Stromal cell of bone marrow (primary cell): ENCODE results near the gene PTPRD.

ENCODE experiments used
- DNase-seq: peaks from one replicate; pipeline ENCODE4 v3.0.0-alpha.2; 2012; ENCODE audit warnings: low read depth

The PTPRD gene

GRCh38 chr9:8388132-8388531 lies 2224.7 kb downstream of the PTPRD start:
- DNase-seq: no peak

- DNase-seq: peak; percentile 76
Observed at GRCh38 chr9:8384091-8384490, 2228.7 kb downstream of the PTPRD start.

GRCh38 chr9:8382777-8383527 lies 2229.8 kb downstream of the PTPRD start:
- DNase-seq: no peak

- DNase-seq: no peak
Observed at GRCh38 chr9:8382266-8382665, 2230.5 kb downstream of the PTPRD start.

- no peak for DNase-seq
Observed at GRCh38 chr9:8381601-8382000, 2231.2 kb downstream of the PTPRD start.

- DNase-seq: no peak
Observed at GRCh38 chr9:8374471-8374870, 2238.3 kb downstream of the PTPRD start.

- no peak for DNase-seq
Observed at GRCh38 chr9:8371686-8372085, 2241.1 kb downstream of the PTPRD start.

- DNase-seq: peak; percentile 66
Observed at GRCh38 chr9:8366161-8366926, 2246.5 kb downstream of the PTPRD start.

- no peak for DNase-seq
Observed at GRCh38 chr9:8365466-8366160, 2247.2 kb downstream of the PTPRD start.

- DNase-seq: peak; percentile 65
Observed at GRCh38 chr9:8365029-8365428, 2247.8 kb downstream of the PTPRD start.

GRCh38 chr9:8364026-8364752 lies 2248.6 kb downstream of the PTPRD start:
- DNase-seq: no peak

- DNase-seq: no peak
Observed at GRCh38 chr9:8362250-8362649, 2250.6 kb downstream of the PTPRD start.

GRCh38 chr9:8361364-8361763 lies 2251.4 kb downstream of the PTPRD start:
- no peak for DNase-seq

- no peak for DNase-seq
Observed at GRCh38 chr9:8356406-8356805, 2256.4 kb downstream of the PTPRD start.

GRCh38 chr9:8351436-8351835 lies 2261.4 kb downstream of the PTPRD start:
- DNase-seq: no peak

- DNase-seq: no peak
Observed at GRCh38 chr9:8349901-8350300, 2262.9 kb downstream of the PTPRD start.

GRCh38 chr9:8349376-8349775 lies 2263.4 kb downstream of the PTPRD start:
- DNase-seq: no peak

- no peak for DNase-seq
Observed at GRCh38 chr9:8348756-8349155, 2264.0 kb downstream of the PTPRD start.

- no peak for DNase-seq
Observed at GRCh38 chr9:8346296-8346695, 2266.5 kb downstream of the PTPRD start.

GRCh38 chr9:8338767-8339510 lies 2273.9 kb downstream of the PTPRD start:
- no peak for DNase-seq
